HG03460 (cell line): ENCODE measurements around the gene TNFSF9.
A peak's percentile ranks its signal among the peaks of the same experiment; 100 is the strongest.
"Not testable (repeated sequence)": the region's sequence is repeated elsewhere in the genome, so short reads cannot be mapped to it uniquely, and the experiment has no call there.

ENCODE experiments used
- ATAC-seq: cut with Tn5 transposase; IDR thresholded peaks from one replicate; pipeline ENCODE4 v1.9.1; 2021; ENCODE audit not compliant: unreplicated experiment

Gene TNFSF9

GRCh38 chr19:6568816-6569215 is 38.0 kb downstream of the TNFSF9 start:
- ATAC-seq, result no peak

- ATAC-seq, result no peak
Observed at GRCh38 chr19:6570764-6571163, 39.9 kb downstream of the TNFSF9 start.

- no peak for ATAC-seq
Observed at GRCh38 chr19:6571167-6571566, 40.3 kb downstream of the TNFSF9 start.

- ATAC-seq, result no peak
Observed at GRCh38 chr19:6572217-6572616, 41.4 kb downstream of the TNFSF9 start.

- ATAC-seq, result no peak
Observed at GRCh38 chr19:6573350-6573749, 42.5 kb downstream of the TNFSF9 start.

- ATAC-seq, result no peak
Observed at GRCh38 chr19:6576869-6577475, 46.1 kb downstream of the TNFSF9 start.

- ATAC-seq, result peak; percentile 84
Observed at GRCh38 chr19:6577476-6578125, 46.8 kb downstream of the TNFSF9 start.

- no peak for ATAC-seq
Observed at GRCh38 chr19:6579450-6580178, 48.8 kb downstream of the TNFSF9 start.

GRCh38 chr19:6580313-6580712 is 49.5 kb downstream of the TNFSF9 start:
- ATAC-seq, result no peak

GRCh38 chr19:6582515-6583484 is 52.0 kb downstream of the TNFSF9 start:
- ATAC-seq, result not testable (repeated sequence)
